Cardiac muscle cell (in vitro differentiated cells and primary cell): ENCODE results near the gene TMEM132D. TPM values are rescaled to one million over a fixed set of nuclear protein-coding genes. Genes with fewer than 3 reads are reported as not detected.

ENCODE experiments used
- DNase-seq, 2 donors: peaks; one replicate each; pipeline versions ENCODE4 v3.0.0 to v3.0.0-alpha.2; 2010 to 2017; ENCODE audit warnings: low read depth in 1 of 2, low spot score in 1 of 2
- H3K27ac ChIP-seq: fragments of 200-600 bp; sonication (generic); 2 replicates; pipeline ENCODE4 v1.5.1; 2016
- H3K27me3 ChIP-seq: fragments of 200-600 bp; sonication (generic); 2 replicates; pipeline ENCODE4 v1.6.0; 2016; ENCODE audit warnings: control low read depth
- H3K36me3 ChIP-seq: fragments of 200-600 bp; sonication (generic); 2 replicates; pipeline ENCODE4 v1.5.1; 2016; ENCODE audit warnings: control low read depth
- H3K4me1 ChIP-seq: fragments of 200-600 bp; sonication (generic); 2 replicates; pipeline ENCODE4 v1.8.1; 2017; ENCODE audit warnings: low read depth, mild to moderate bottlenecking, mixed run types
- H3K4me3 ChIP-seq: fragments of 200-600 bp; sonication (generic); 2 replicates; pipeline ENCODE4 v1.5.1; 2016; ENCODE audit warnings: mild to moderate bottlenecking
- H3K9me3 ChIP-seq: fragments of 200-600 bp; sonication (generic); 2 replicates; pipeline ENCODE4 v1.5.1; 2017; ENCODE audit warnings: low read depth, mild to moderate bottlenecking, control low read depth
- CTCF ChIP-seq: IDR thresholded peaks from 2 replicates; pipeline ENCODE4 v1.5.1; 2012; ENCODE audit warnings: low read depth, mild to moderate bottlenecking, low read length
- polyA plus RNA-seq: library from polyadenylated mRNA; unstranded; fragments of >200 nt; fragmentation: Nextera tagmentation; extraction: Ambion mirVana; gene quantifications from 2 replicates; pipeline ENCODE4 v1.2.1, GENCODE V29; 2016
- total RNA-seq: library from RNA; depleted of rRNA; stranded (reverse); fragments of >200 nt; gene quantifications from 2 replicates; pipeline ENCODE4 v1.2.3, GENCODE V29; 2016

Gene TMEM132D
- total and polyA plus RNA-seq, 2 experiments from 2014 or later, result 0.03 TPM; not detected in 1

GRCh38 chr12:129561304-129561703 is 342.5 kb downstream of the TMEM132D start:
- Histone ChIP-seq H3K27ac (no peak overlapping the region), H3K4me3 (no peak overlapping the region), H3K27me3 (peaks cover 59% of the 10 kb centered on the region), H3K36me3 (no peaks in the 10 kb centered on the region), H3K4me1 (no peaks in the 10 kb centered on the region), H3K9me3 (no peaks in the 10 kb centered on the region)
- no peak for DNase-seq
- TF ChIP-seq CTCF, result no peak

DNA sequence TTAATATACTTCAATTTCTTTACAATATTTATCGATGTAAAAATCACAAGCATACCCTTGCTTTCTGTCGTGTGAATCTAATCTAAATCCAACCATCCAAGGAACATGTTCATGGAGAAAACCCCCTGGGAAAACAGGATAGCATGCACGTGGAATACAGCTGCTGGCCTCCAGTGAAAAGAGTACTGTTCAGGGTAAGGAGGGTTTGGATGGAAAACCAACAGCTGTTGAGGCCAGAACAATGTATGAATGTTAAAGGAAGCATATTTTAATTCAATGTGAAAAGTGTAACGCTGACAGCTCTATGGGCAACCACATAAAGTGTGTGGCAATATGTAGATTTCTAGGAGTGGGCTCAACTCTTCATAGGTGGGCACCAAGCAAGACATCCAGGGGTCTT is 344.0 kb downstream of the TMEM132D start:
- DNase-seq, result no peak
- Histone ChIP-seq H3K4me3 (no peak overlapping the region), H3K27ac (no peak overlapping the region), H3K27me3 (peaks cover 73% of the 10 kb centered on the region), H3K9me3 (no peaks in the 10 kb centered on the region), H3K4me1 (no peaks in the 10 kb centered on the region), H3K36me3 (no peaks in the 10 kb centered on the region)
- no peak for TF ChIP-seq CTCF

- DNase-seq, result no peak
- Histone ChIP-seq H3K4me3 (no peak overlapping the region), H3K27ac (no peak overlapping the region), H3K36me3 (no peaks in the 10 kb centered on the region), H3K9me3 (no peaks in the 10 kb centered on the region), H3K27me3 (peaks cover 89% of the 10 kb centered on the region), H3K4me1 (no peaks in the 10 kb centered on the region)
- TF ChIP-seq CTCF, result no peak
Observed at GRCh38 chr12:129558036-129558435, 345.8 kb downstream of the TMEM132D start.

DNA sequence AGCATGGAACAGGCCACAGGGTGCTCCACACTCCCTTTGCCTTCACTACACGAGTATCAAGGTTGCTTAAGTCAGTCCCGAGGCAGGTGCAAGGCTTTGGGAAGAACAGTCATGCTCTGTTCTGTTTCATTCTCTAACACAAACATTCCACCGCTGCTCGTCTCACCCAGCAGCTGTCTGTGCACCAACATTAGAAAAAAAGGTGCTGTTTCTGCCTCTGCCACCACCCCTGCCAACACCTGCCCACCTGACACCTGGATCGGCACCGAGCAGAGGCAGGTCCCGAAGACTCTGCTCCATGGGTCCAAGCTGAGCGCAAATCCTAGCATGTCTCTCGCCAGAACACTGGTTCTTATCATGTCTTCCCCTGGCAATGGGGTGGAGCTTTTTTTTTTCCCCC is 347.7 kb downstream of the TMEM132D start:
- no peaks in the 10 kb centered on the region for H3K9me3 ChIP-seq
- H3K4me1 ChIP-seq, result no peaks in the 10 kb centered on the region
- no peak overlapping the region for H3K4me3 ChIP-seq
- H3K27me3 ChIP-seq, result peaks cover 82% of the 10 kb centered on the region
- H3K27ac ChIP-seq, result no peak overlapping the region
- TF ChIP-seq CTCF, result no peak
- no peak for DNase-seq
- H3K36me3 ChIP-seq, result no peaks in the 10 kb centered on the region

DNA sequence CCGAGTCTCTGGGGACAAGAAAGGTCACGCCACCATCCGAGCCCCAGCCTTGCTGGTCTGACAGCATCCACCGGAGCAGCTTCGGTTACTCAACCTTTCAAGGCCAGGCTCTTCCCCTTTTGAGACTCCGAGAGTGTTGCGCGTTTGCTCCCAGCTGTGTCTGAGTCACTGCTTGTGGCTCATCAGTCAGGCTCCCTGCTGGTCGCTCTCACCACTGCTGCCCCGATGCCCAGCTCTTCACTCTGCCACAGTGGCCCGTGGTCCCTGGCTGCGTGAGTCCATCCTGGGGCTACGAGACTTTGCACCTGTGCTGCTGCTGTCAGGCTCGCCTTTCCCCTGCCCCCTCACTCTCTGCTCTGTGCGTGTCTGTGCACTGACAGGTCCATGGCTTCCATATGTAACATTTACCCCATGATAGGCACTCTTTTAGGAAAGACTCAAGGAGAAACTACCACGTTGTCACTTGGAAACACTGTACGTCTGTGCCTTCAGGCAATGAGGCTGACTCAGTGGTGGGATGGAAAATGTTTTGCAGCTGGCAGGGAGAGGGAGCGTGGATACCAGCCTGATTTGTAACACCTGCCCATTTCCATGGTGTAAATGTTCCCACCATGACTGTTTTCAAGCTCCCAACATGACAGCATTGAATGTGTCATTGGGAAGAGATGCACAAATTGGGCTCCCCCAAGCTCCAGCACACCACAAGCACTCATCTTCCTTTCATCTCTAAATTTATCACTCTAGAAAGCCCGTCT is 350.7 kb downstream of the TMEM132D start:
- Histone ChIP-seq H3K27me3 (peaks cover 71% of the 10 kb centered on the region), H3K4me1 (no peaks in the 10 kb centered on the region), H3K36me3 (no peaks in the 10 kb centered on the region), H3K9me3 (no peaks in the 10 kb centered on the region), H3K27ac (no peak overlapping the region), H3K4me3 (no peak overlapping the region)
- no peak for TF ChIP-seq CTCF
- DNase-seq, result no peak
